Measurements from ENCODE around the gene ZNF618. TPM values are rescaled to one million over a fixed set of nuclear protein-coding genes. Genes with fewer than 3 reads are reported as not detected.

The ZNF618 gene
- total RNA-seq, 2 donors from 2014 or later: 3.1 to 3.3 TPM

- Histone ChIP-seq H3K9me3 (no peaks in the 10 kb centered on the region), H3K27ac (no peak overlapping the region), H3K4me1 (no peaks in the 10 kb centered on the region), H3K4me3 (no peak overlapping the region), H3K9ac (ENCODE audit: low read depth in 2 of 2, low read length in 2 of 2) (no peak overlapping the region), H3K27me3 (no peaks in the 10 kb centered on the region), H3K36me3 (no peaks in the 10 kb centered on the region)
- DNase-seq: peak; percentile 8
- intact Hi-C loops (cut with DNase I): no loop called here
- no peak for TF ChIP-seq CTCF (IDR thresholded peaks at IDR 0.05)
Observed at GRCh38 chr9:113931140-113931539, 55.0 kb downstream of the ZNF618 start.

GRCh38 chr9:113931777-113932176 is 55.7 kb downstream of the ZNF618 start:
- intact Hi-C loops (cut with DNase I): no loop called here
- DNase-seq: no peak
- TF ChIP-seq CTCF (IDR thresholded peaks at IDR 0.05): no peak

GRCh38 chr9:113932906-113933584 is 56.9 kb downstream of the ZNF618 start:
- peak; percentile 12 for DNase-seq
- no peak overlapping the region for H3K9ac ChIP-seq (ENCODE audit: low read depth in 2 of 2, low read length in 2 of 2)
- H3K27me3 ChIP-seq: no peaks in the 10 kb centered on the region
- intact Hi-C loops (cut with DNase I): no loop called here
- H3K9me3 ChIP-seq: no peaks in the 10 kb centered on the region
- no peak overlapping the region for H3K4me3 ChIP-seq
- H3K27ac ChIP-seq: no peak overlapping the region
- no peaks in the 10 kb centered on the region for H3K4me1 ChIP-seq
- no peaks in the 10 kb centered on the region for H3K36me3 ChIP-seq
- TF ChIP-seq CTCF (IDR thresholded peaks at IDR 0.05): no peak

More at GRCh38 chr9:113931777-113932176, 55.7 kb downstream of the ZNF618 start:
- Histone ChIP-seq H3K4me3 (no peak overlapping the region), H3K4me1 (no peaks in the 10 kb centered on the region), H3K27ac (no peak overlapping the region), H3K27me3 (no peaks in the 10 kb centered on the region), H3K9ac (ENCODE audit: low read depth in 2 of 2, low read length in 2 of 2) (no peak overlapping the region), H3K9me3 (no peaks in the 10 kb centered on the region), H3K36me3 (no peaks in the 10 kb centered on the region)

GRCh38 chr9:113933671-113934070 is 57.6 kb downstream of the ZNF618 start:
- no peak overlapping the region for H3K9ac ChIP-seq (ENCODE audit: low read depth in 2 of 2, low read length in 2 of 2)
- H3K9me3 ChIP-seq: no peaks in the 10 kb centered on the region
- H3K4me1 ChIP-seq: no peaks in the 10 kb centered on the region
- peak; percentile 12 for DNase-seq
- no peaks in the 10 kb centered on the region for H3K27me3 ChIP-seq
- no peaks in the 10 kb centered on the region for H3K36me3 ChIP-seq
- no peak overlapping the region for H3K4me3 ChIP-seq
- intact Hi-C loops (cut with DNase I): no loop called here
- TF ChIP-seq CTCF (IDR thresholded peaks at IDR 0.05): no peak
- no peak overlapping the region for H3K27ac ChIP-seq

- H3K27me3 ChIP-seq: no peaks in the 10 kb centered on the region
- no peaks in the 10 kb centered on the region for H3K4me1 ChIP-seq
- H3K27ac ChIP-seq: no peak overlapping the region
- intact Hi-C loops (cut with DNase I): no loop called here
- no peaks in the 10 kb centered on the region for H3K36me3 ChIP-seq
- no peaks in the 10 kb centered on the region for H3K9me3 ChIP-seq
- H3K4me3 ChIP-seq: no peak overlapping the region
- TF ChIP-seq CTCF (IDR thresholded peaks at IDR 0.05): no peak
- H3K9ac ChIP-seq (ENCODE audit: low read depth in 2 of 2, low read length in 2 of 2): no peak overlapping the region
- peak; percentile 4 for DNase-seq
Observed at GRCh38 chr9:113934167-113934828, 58.2 kb downstream of the ZNF618 start.
